Measurements from ENCODE around the gene SCML1.
A peak's percentile ranks its signal among the peaks of the same experiment; 100 is the strongest.

DNA sequence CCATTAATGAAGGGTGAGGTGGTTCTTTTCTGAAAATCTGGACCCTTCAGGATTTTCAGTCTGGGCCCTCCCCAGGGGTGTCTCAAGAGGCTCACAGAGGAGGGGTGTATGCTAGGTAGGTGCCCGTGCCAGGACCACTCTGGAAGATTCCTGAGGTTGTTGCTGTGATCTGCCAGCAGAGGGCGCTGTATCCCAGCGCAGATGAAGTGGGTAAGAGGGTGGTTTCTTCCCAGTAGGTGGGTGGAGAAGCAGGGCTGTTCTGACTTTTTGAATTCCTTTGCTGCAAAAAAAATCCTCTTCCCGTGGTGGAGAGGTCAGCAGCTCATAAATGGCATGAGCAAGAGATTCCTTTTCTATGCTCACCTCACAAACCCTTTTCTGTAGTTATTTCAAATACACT is 51.1 kb downstream of the SCML1 start:
- TF ChIP-seq TFAM (CRISPR knock-in tag; conservative IDR thresholded peaks at IDR 0.05) (no peak), NFYB (IDR thresholded peaks at IDR 0.05; ENCODE audit: extremely low read depth, insufficient read length) (no peak), FOXA1 (IDR thresholded peaks at IDR 0.05; ENCODE audit: borderline replicate concordance) (no peak), ZBED1 (IDR thresholded peaks at IDR 0.05) (no peak), CREBBP (IDR thresholded peaks at IDR 0.05; ENCODE audit: low read depth, low read length) (no peak), EP300 (IDR thresholded peaks at IDR 0.05; ENCODE audit: low read length) (no peak), ZNF3 (CRISPR knock-in tag; IDR thresholded peaks at IDR 0.05) (no peak), SMARCE1 (IDR thresholded peaks at IDR 0.05) (no peak), SP1 (CRISPR knock-in tag; IDR thresholded peaks at IDR 0.05) (no peak)
- TF ChIP-seq, protein P1, sequence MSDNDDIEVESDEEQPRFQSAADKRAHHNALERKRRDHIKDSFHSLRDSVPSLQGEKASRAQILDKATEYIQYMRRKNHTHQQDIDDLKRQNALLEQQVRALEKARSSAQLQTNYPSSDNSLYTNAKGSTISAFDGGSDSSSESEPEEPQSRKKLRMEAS (CRISPR knock-in tag; IDR thresholded peaks at IDR 0.05) = no peak
- TF ChIP-seq, protein P2, sequence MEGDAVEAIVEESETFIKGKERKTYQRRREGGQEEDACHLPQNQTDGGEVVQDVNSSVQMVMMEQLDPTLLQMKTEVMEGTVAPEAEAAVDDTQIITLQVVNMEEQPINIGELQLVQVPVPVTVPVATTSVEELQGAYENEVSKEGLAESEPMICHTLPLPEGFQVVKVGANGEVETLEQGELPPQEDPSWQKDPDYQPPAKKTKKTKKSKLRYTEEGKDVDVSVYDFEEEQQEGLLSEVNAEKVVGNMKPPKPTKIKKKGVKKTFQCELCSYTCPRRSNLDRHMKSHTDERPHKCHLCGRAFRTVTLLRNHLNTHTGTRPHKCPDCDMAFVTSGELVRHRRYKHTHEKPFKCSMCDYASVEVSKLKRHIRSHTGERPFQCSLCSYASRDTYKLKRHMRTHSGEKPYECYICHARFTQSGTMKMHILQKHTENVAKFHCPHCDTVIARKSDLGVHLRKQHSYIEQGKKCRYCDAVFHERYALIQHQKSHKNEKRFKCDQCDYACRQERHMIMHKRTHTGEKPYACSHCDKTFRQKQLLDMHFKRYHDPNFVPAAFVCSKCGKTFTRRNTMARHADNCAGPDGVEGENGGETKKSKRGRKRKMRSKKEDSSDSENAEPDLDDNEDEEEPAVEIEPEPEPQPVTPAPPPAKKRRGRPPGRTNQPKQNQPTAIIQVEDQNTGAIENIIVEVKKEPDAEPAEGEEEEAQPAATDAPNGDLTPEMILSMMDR (IDR thresholded peaks at IDR 0.05 in 2 of 3, conservative IDR thresholded peaks at IDR 0.05 in 1 of 3; ENCODE audit: insufficient read depth in 2 of 3, low read depth in 1 of 3, low read length in 3 of 3) = peak; percentile 61 to 79 (median 64)
- TF ChIP-seq, protein P3, sequence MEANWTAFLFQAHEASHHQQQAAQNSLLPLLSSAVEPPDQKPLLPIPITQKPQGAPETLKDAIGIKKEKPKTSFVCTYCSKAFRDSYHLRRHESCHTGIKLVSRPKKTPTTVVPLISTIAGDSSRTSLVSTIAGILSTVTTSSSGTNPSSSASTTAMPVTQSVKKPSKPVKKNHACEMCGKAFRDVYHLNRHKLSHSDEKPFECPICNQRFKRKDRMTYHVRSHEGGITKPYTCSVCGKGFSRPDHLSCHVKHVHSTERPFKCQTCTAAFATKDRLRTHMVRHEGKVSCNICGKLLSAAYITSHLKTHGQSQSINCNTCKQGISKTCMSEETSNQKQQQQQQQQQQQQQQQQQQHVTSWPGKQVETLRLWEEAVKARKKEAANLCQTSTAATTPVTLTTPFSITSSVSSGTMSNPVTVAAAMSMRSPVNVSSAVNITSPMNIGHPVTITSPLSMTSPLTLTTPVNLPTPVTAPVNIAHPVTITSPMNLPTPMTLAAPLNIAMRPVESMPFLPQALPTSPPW (CRISPR knock-in tag; IDR thresholded peaks at IDR 0.05) = no peak

Data from K562 (cell line).